A549 (cell line): ENCODE results near the gene TMEM92.

Experiments
- EP300 ChIP-seq, 2 experiments: fragments of >200 bp; sonication (Bioruptor Twin); formaldehyde crosslinking; IDR thresholded peaks; 2 replicates in 1 of 2; 3 replicates in 1 of 2; pipeline ENCODE4 v1.6.1; 2016 to 2017
- HDAC2 ChIP-seq: fragments of 200-600 bp; sonication (generic); IDR thresholded peaks from 2 replicates; pipeline ENCODE4 v1.6.1; 2016
- JUN ChIP-seq, 2 experiments: fragments of >200 bp; sonication (Bioruptor Twin); formaldehyde crosslinking; IDR thresholded peaks; 2 replicates in 1 of 2; 3 replicates in 1 of 2; pipeline ENCODE4 v1.6.1; 2016 to 2017
- NR3C1 ChIP-seq: fragments of >200 bp; sonication (Bioruptor Twin); formaldehyde crosslinking; IDR thresholded peaks from 3 replicates; pipeline ENCODE4 v1.6.1; 2017
- PHF8 ChIP-seq: fragments of 200-600 bp; sonication (generic); IDR thresholded peaks from 2 replicates; pipeline ENCODE4 v1.6.1; 2016; ENCODE audit warnings: low read depth, mild to moderate bottlenecking, antibody characterized with exemption, moderate library complexity, borderline replicate concordance
- POLR2A ChIP-seq: IDR thresholded peaks from 2 replicates; pipeline ENCODE4 v1.6.1; 2012; ENCODE audit warnings: mild to moderate bottlenecking, low read length
- RAD21 ChIP-seq, 2 experiments: fragments of >200 bp in 1 of 2; sonication (Bioruptor Twin) in 1 of 2; formaldehyde crosslinking in 1 of 2; IDR thresholded peaks in 1 of 2; conservative IDR thresholded peaks in 1 of 2; 2 replicates in 1 of 2; 3 replicates in 1 of 2; pipeline ENCODE4 v1.6.1; 2012 to 2018; ENCODE audit warnings: inconsistent platforms in 1 of 2
- REST ChIP-seq: fragments of 200-600 bp; sonication (generic); IDR thresholded peaks from 2 replicates; pipeline ENCODE4 v1.6.1; 2016; ENCODE audit warnings: antibody characterized with exemption, mild to moderate bottlenecking, moderate library complexity
- RFX5 ChIP-seq: fragments of 450-650 bp; IDR thresholded peaks from 2 replicates; pipeline ENCODE4 v1.7.1; 2014; ENCODE audit warnings: antibody characterized with exemption, mild to moderate bottlenecking, moderate library complexity
- RNF2 ChIP-seq: fragments of 200-600 bp; sonication (generic); IDR thresholded peaks from 2 replicates; pipeline ENCODE4 v1.6.1; 2016; ENCODE audit warnings: low read depth, mild to moderate bottlenecking, antibody characterized with exemption, moderate library complexity, borderline replicate concordance
- SMC3 ChIP-seq: fragments of >200 bp; sonication (Bioruptor Twin); formaldehyde crosslinking; IDR thresholded peaks from 3 replicates; pipeline ENCODE4 v1.6.1; 2018; ENCODE audit warnings: inconsistent platforms
- TF ChIP-seq, protein P1 (sequence below): fragments of >200 bp; sonication (Bioruptor Twin); formaldehyde crosslinking; IDR thresholded peaks from 3 replicates; pipeline ENCODE4 v1.5.1; 2016
- TF ChIP-seq, protein P2 (sequence below): fragments of 450-650 bp; IDR thresholded peaks from 2 replicates; pipeline ENCODE4 v1.6.1; 2014; ENCODE audit warnings: antibody characterized with exemption
- TF ChIP-seq, protein P3 (sequence below): IDR thresholded peaks from 2 replicates; pipeline ENCODE4 v1.6.1; 2012

GRCh38 chr17:50239937-50240336 is 34.3 kb upstream of the TMEM92 start:
- TF ChIP-seq POLR2A (no peak), EP300 (IDR thresholded peaks at IDR 0.05) (no peak), PHF8 (no peak), RAD21 (conservative IDR thresholded peaks at IDR 0.05 in 1 of 2, IDR thresholded peaks at IDR 0.05 in 1 of 2) (no peak), SMC3 (no peak), HDAC2 (no peak), RNF2 (no peak), REST (no peak), NR3C1 (no peak), RFX5 (no peak), JUN (IDR thresholded peaks at IDR 0.05) (no peak)
- TF ChIP-seq, protein P1, sequence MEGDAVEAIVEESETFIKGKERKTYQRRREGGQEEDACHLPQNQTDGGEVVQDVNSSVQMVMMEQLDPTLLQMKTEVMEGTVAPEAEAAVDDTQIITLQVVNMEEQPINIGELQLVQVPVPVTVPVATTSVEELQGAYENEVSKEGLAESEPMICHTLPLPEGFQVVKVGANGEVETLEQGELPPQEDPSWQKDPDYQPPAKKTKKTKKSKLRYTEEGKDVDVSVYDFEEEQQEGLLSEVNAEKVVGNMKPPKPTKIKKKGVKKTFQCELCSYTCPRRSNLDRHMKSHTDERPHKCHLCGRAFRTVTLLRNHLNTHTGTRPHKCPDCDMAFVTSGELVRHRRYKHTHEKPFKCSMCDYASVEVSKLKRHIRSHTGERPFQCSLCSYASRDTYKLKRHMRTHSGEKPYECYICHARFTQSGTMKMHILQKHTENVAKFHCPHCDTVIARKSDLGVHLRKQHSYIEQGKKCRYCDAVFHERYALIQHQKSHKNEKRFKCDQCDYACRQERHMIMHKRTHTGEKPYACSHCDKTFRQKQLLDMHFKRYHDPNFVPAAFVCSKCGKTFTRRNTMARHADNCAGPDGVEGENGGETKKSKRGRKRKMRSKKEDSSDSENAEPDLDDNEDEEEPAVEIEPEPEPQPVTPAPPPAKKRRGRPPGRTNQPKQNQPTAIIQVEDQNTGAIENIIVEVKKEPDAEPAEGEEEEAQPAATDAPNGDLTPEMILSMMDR = no peak
- TF ChIP-seq, protein P2, sequence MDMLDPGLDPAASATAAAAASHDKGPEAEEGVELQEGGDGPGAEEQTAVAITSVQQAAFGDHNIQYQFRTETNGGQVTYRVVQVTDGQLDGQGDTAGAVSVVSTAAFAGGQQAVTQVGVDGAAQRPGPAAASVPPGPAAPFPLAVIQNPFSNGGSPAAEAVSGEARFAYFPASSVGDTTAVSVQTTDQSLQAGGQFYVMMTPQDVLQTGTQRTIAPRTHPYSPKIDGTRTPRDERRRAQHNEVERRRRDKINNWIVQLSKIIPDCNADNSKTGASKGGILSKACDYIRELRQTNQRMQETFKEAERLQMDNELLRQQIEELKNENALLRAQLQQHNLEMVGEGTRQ = no peak
- TF ChIP-seq, protein P3, sequence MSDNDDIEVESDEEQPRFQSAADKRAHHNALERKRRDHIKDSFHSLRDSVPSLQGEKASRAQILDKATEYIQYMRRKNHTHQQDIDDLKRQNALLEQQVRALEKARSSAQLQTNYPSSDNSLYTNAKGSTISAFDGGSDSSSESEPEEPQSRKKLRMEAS = no peak
